Caco-2 (cell line): ENCODE results near the gene OAS3. TPM values are rescaled to one million over a fixed set of nuclear protein-coding genes. Genes with fewer than 3 reads are reported as not detected.

ENCODE experiments used
- BruUV-seq: library from RNA; stranded (reverse); fragments of 400-500 nt; replicated peaks from 2 replicates; lab custom pipeline; 2021; lab: Mats Ljungman, UMichigan
- CTCF ChIA-PET: fragments of 300-600 bp; sonication (Branson Sonifier 250); formaldehyde crosslinking; loops from one replicate; lab custom pipeline; 2022; ENCODE audit warnings: antibody characterized with exemption; lab: Charles Lee
- POLR2A ChIA-PET: fragments of 300-600 bp; sonication (Branson Sonifier 250); formaldehyde crosslinking; loops from one replicate; lab custom pipeline; 2022; ENCODE audit warnings: antibody characterized with exemption; lab: Charles Lee
- DNase-seq, 2 experiments: peaks; one replicate each; pipeline versions ENCODE4 v3.0.0 to v3.0.0-alpha.2; 2020 to 2022
- H3K27me3 ChIP-seq: replicated peaks from 2 replicates; pipeline ENCODE4 v1.6.0; 2011; ENCODE audit warnings: low read length; ENCODE audit not compliant: control insufficient read depth, insufficient read depth
- H3K36me3 ChIP-seq: 2 replicates; pipeline ENCODE4 v1.5.1; 2011; ENCODE audit warnings: low read length; ENCODE audit not compliant: control insufficient read depth, insufficient read depth
- H3K4me1 ChIP-seq: fragments of 250-450 bp; sonication (Bioruptor Pico); 2 replicates; pipeline ENCODE4 v1.5.1; 2020; ENCODE audit warnings: mild to moderate bottlenecking
- H3K4me3 ChIP-seq: 2 replicates; pipeline ENCODE4 v1.5.1; 2011; ENCODE audit warnings: low read depth, mild to moderate bottlenecking, control low read depth, low read length
- H3K9me3 ChIP-seq: fragments of 250-450 bp; sonication (Bioruptor Pico); 2 replicates; pipeline ENCODE4 v1.5.1; 2020; ENCODE audit warnings: mild to moderate bottlenecking, moderate library complexity
- H3K27ac Mint-ChIP-seq: one replicate; pipeline ENCODE4 v1.8.0; 2022; ENCODE audit warnings: mixed read lengths; ENCODE audit not compliant: unreplicated experiment
- H3K27me3 Mint-ChIP-seq: one replicate; pipeline ENCODE4 v1.8.0; 2022; ENCODE audit warnings: mixed read lengths; ENCODE audit not compliant: insufficient read depth, unreplicated experiment
- H3K36me3 Mint-ChIP-seq: one replicate; pipeline ENCODE4 v1.8.0; 2022; ENCODE audit warnings: mild to moderate bottlenecking, mixed read lengths; ENCODE audit not compliant: insufficient read depth, unreplicated experiment
- H3K4me1 Mint-ChIP-seq: one replicate; pipeline ENCODE4 v1.8.0; 2022; ENCODE audit warnings: low read depth, mixed read lengths; ENCODE audit not compliant: unreplicated experiment
- H3K4me3 Mint-ChIP-seq: one replicate; pipeline ENCODE4 v1.8.0; 2022; ENCODE audit warnings: mild to moderate bottlenecking, moderate library complexity, mixed read lengths; ENCODE audit not compliant: unreplicated experiment
- H3K9me3 Mint-ChIP-seq: one replicate; pipeline ENCODE4 v1.8.0; 2022; ENCODE audit warnings: mixed read lengths; ENCODE audit not compliant: unreplicated experiment
- intact Hi-C: fragments of 100-400 bp; cut with micrococcal nuclease; formaldehyde crosslinking; loops from one replicate; pipeline ENCODE4 v1.10.0; 2022; ENCODE audit not compliant: unreplicated experiment
- total RNA-seq: library from RNA; stranded (reverse); gene quantifications from 2 replicates; pipeline ENCODE4 v1.2.3, GENCODE V29; 2022
- TF ChIP-seq, protein P1 (sequence below), 2 experiments: fragments of 200-600 bp in 1 of 2; IDR thresholded peaks; 1 replicate in 1 of 2; 2 replicates in 1 of 2; pipeline versions ENCODE4 v1.5.1 to v1.8.0; 2011 to 2022; ENCODE audit warnings: antibody characterized with exemption in 1 of 2, control low read depth in 1 of 2, inconsistent platforms in 1 of 2, low read depth in 1 of 2, low read length in 1 of 2, mild to moderate bottlenecking in 1 of 2, moderate library complexity in 1 of 2; ENCODE audit not compliant: insufficient read depth in 1 of 2, severe bottlenecking in 1 of 2, unreplicated experiment in 1 of 2

OAS3 gene
- total RNA-seq, 1 experiment from 2014 or later = 22.1 TPM

DNA sequence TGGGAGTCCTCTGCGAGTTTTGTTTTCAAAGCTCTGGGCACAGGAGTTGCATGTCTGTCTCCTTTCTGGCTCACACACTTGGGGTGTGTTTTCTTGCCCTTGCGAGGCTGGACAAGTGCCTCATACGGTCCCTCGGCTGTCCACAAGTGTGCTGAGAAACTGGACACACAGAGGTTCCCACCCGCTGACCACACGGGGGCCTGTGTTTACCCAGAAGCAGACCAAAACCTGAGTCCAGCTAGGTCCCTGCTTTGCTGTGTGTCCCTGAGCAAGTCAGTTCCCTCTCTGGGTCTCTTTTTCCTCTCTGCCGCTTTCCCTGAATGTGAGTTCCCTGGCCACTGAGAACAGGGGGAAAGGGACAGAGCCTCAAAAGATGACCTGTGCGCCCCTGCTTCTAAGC is 39.4 kb downstream of the OAS3 start:
- peaks cover 6% of the 10 kb centered on the region for H3K9me3 Mint-ChIP-seq
- ChIA-PET CTCF (interaction anchor here (1.0 to 1.4 kb wide), 3 partner anchors 14 to 77 kb away, joined by 3 to 6 read pairs (median 4); no protein-coding TSS in a partner anchor), POLR2A (interaction anchor here (0.6 kb wide), 1 partner anchor 585 kb away, joined by 4 read pairs; no protein-coding TSS in a partner anchor)
- no peaks in the 10 kb centered on the region for H3K9me3 ChIP-seq
- no peak overlapping the region for H3K4me3 Mint-ChIP-seq
- no peak overlapping the region for H3K4me3 ChIP-seq
- H3K4me1 Mint-ChIP-seq = no peaks in the 10 kb centered on the region
- H3K4me1 ChIP-seq = no peaks in the 10 kb centered on the region
- H3K27ac Mint-ChIP-seq = no peak overlapping the region
- intact Hi-C loops = no loop called here
- DNase-seq = no peak
- H3K27me3 Mint-ChIP-seq = peaks cover 17% of the 10 kb centered on the region
- H3K36me3 ChIP-seq = no peaks in the 10 kb centered on the region
- H3K27me3 ChIP-seq = no peaks in the 10 kb centered on the region; the same call in 1 of the 2 replicates
- H3K36me3 Mint-ChIP-seq = no peaks in the 10 kb centered on the region
- BruUV-seq = no TSS peak
- TF ChIP-seq, protein P1, sequence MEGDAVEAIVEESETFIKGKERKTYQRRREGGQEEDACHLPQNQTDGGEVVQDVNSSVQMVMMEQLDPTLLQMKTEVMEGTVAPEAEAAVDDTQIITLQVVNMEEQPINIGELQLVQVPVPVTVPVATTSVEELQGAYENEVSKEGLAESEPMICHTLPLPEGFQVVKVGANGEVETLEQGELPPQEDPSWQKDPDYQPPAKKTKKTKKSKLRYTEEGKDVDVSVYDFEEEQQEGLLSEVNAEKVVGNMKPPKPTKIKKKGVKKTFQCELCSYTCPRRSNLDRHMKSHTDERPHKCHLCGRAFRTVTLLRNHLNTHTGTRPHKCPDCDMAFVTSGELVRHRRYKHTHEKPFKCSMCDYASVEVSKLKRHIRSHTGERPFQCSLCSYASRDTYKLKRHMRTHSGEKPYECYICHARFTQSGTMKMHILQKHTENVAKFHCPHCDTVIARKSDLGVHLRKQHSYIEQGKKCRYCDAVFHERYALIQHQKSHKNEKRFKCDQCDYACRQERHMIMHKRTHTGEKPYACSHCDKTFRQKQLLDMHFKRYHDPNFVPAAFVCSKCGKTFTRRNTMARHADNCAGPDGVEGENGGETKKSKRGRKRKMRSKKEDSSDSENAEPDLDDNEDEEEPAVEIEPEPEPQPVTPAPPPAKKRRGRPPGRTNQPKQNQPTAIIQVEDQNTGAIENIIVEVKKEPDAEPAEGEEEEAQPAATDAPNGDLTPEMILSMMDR (IDR thresholded peaks at IDR 0.05; ENCODE audit: insufficient read depth in 1 of 2, low read depth in 1 of 2, low read length in 1 of 2, severe bottlenecking in 1 of 2, unreplicated experiment in 1 of 2) = no peak

DNA sequence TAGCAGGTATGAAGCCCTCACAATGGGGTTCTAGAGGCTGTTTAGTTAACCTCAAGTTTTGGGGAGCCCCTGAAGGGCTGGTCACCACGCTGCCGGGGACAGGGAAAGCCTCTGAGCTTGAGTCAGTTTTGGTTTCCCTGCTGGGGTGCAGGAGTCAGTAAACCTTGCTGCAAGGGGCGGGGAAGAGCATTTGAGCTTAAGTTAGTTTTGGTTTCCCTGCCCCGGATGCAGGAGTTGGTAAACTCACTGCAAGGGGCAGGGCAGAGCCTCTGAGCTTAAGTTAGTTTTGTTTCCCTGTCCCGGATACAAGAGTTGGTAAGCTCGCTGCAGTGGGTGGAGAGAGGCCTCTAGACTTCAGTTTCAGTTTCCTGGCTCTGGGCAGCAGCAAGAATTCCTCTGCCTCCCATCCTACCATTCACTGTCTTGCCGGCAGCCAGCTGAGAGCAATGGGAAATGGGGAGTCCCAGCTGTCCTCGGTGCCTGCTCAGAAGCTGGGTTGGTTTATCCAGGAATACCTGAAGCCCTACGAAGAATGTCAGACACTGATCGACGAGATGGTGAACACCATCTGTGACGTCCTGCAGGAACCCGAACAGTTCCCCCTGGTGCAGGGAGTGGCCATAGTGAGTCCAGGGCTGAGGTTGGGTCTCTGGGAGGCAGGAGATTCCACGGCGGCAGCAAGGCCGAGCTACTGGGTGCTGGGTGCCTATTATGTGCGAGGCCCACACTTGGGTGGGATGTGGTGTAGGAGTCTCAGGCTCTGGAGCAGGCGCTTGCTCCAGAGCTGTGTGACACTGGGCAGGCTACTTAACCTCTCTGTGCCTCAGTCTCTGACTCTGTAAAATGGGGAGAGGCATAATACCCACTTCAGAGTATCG is 40.1 kb downstream of the OAS3 start, which contains the start of gene OAS2:
TSS of gene OAS2 (plus strand) at position 357 of the 878 bp plus-strand sequence. CDS start at position 447, 90 bp downstream.
- no peaks in the 10 kb centered on the region for H3K36me3 ChIP-seq
- intact Hi-C loops = no loop called here
- Mint-ChIP-seq H3K4me3 (no peak within 1 kb of the TSS), H3K4me1 (no peaks in the 10 kb centered on the region), H3K36me3 (no peaks in the 10 kb centered on the region), H3K27me3 (peaks cover 17% of the 10 kb centered on the region), H3K9me3 (peaks cover 13% of the 10 kb centered on the region), H3K27ac (no peak within 1 kb of the TSS)
- no peaks in the 10 kb centered on the region for H3K9me3 ChIP-seq
- ChIA-PET CTCF (interaction anchor here (1.0 to 1.4 kb wide), 3 partner anchors 13 to 78 kb away, joined by 3 to 6 read pairs (median 4); no protein-coding TSS in a partner anchor), POLR2A (interaction anchor here (0.6 kb wide), 1 partner anchor 586 kb away, joined by 4 read pairs; no protein-coding TSS in a partner anchor)
- TF ChIP-seq, protein P1 (IDR thresholded peaks at IDR 0.05; ENCODE audit: insufficient read depth in 1 of 2, low read depth in 1 of 2, low read length in 1 of 2, severe bottlenecking in 1 of 2, unreplicated experiment in 1 of 2) = no peak
- no peak for DNase-seq
- no peaks in the 10 kb centered on the region; the same call in 1 of the 2 replicates for H3K27me3 ChIP-seq
- no TSS peak for BruUV-seq
- H3K4me1 ChIP-seq = no peaks in the 10 kb centered on the region
- no peak within 1 kb of the TSS for H3K4me3 ChIP-seq

DNA sequence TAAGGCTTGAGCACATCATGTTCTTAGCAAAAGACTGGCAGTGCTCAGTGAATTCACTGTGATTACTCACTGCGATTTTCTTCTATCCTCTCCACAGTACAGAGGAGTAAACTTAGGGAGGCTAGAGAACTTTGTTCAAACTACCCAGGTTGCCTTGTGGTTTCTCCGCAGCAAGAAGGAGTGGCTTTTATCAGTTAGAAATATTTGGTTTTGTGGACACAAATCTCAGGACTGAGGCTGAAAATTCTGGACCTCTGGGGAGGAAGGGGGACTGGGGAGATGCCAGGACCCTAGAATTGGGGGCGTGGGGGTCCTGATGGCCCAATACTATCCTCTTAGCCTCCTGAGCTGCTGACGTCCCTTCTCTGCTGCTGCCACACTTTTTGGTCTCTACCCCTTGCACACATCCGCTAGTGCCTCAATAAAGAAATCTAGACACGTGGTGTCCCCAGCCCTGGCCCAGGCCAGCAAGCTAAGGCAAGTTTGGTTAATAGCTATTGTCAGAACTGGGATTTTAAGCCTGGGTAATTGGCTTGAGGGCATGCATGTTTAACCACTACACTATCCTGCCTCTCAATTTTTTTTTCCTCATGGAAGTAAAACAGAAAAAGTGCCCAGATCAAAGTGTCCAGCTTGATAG is 40.9 kb downstream of the OAS3 start:
- Mint-ChIP-seq H3K9me3 (peaks cover 20% of the 10 kb centered on the region), H3K36me3 (no peaks in the 10 kb centered on the region), H3K27ac (no peak overlapping the region), H3K4me1 (no peaks in the 10 kb centered on the region), H3K4me3 (no peak overlapping the region), H3K27me3 (peaks cover 17% of the 10 kb centered on the region)
- no peaks in the 10 kb centered on the region; the same call in 1 of the 2 replicates for H3K27me3 ChIP-seq
- TF ChIP-seq, protein P1 (IDR thresholded peaks at IDR 0.05; ENCODE audit: insufficient read depth in 1 of 2, low read depth in 1 of 2, low read length in 1 of 2, severe bottlenecking in 1 of 2, unreplicated experiment in 1 of 2) = no peak
- no peak for DNase-seq
- no peaks in the 10 kb centered on the region for H3K4me1 ChIP-seq
- peaks cover 2% of the 10 kb centered on the region for H3K9me3 ChIP-seq
- no peaks in the 10 kb centered on the region for H3K36me3 ChIP-seq
- intact Hi-C loops = no loop called here
- CTCF ChIA-PET = no interaction called here
- no peak overlapping the region for H3K4me3 ChIP-seq
- POLR2A ChIA-PET = no interaction called here
- no TSS peak for BruUV-seq
